HepG2 (cell line): Measurements from ENCODE around the gene P4HTM. TPM values are rescaled to one million over a fixed set of nuclear protein-coding genes. Genes with fewer than 3 reads are reported as not detected.

Experiments used
- AGO2 ChIP-seq: fragments of 200-400 bp; formaldehyde crosslinking; optimal IDR thresholded peaks from 2 replicates; pipeline ENCODE3; 2017; ENCODE audit warnings: mild to moderate bottlenecking, low read depth, low read length, moderate library complexity
- ATAD3A ChIP-seq: sonication (generic); formaldehyde crosslinking; IDR thresholded peaks from 2 replicates; pipeline ENCODE4 v1.4.0; 2020; ENCODE audit warnings: missing genetic modification reagents
- GABPA ChIP-seq, 2 experiments: IDR thresholded peaks; 2 replicates each; pipeline ENCODE4 v1.6.1; 2011 to 2016; ENCODE audit warnings: low read depth in 2 of 2, low read length in 1 of 2, missing biosample characterization in 1 of 2, missing genetic modification characterization in 1 of 2
- GLMP ChIP-seq: sonication (generic); formaldehyde crosslinking; IDR thresholded peaks from 2 replicates; pipeline ENCODE4 v1.9.0; 2021; ENCODE audit warnings: missing genetic modification reagents, mild to moderate bottlenecking, borderline replicate concordance
- JUNB ChIP-seq: sonication (generic); formaldehyde crosslinking; IDR thresholded peaks from 2 replicates; pipeline ENCODE4 v1.8.0; 2022; ENCODE audit warnings: missing genetic modification reagents, mild to moderate bottlenecking, borderline replicate concordance
- KAT8 ChIP-seq: IDR thresholded peaks from 2 replicates; pipeline ENCODE4 v1.6.1; 2016; ENCODE audit warnings: missing genetic modification reagents, missing compliant biosample characterization
- PLRG1 ChIP-seq: fragments of 450-650 bp; conservative IDR thresholded peaks from 2 replicates; pipeline ENCODE4 v1.6.1; 2016
- RNF219 ChIP-seq: sonication (generic); formaldehyde crosslinking; IDR thresholded peaks from 2 replicates; pipeline ENCODE4 v1.5.0; 2020; ENCODE audit warnings: mild to moderate bottlenecking, missing genetic modification reagents
- RXRB ChIP-seq: IDR thresholded peaks from 2 replicates; pipeline ENCODE4 v1.6.1; 2016; ENCODE audit warnings: borderline replicate concordance, missing genetic modification reagents, missing compliant biosample characterization
- SKIL ChIP-seq: sonication (generic); formaldehyde crosslinking; IDR thresholded peaks from 2 replicates; pipeline ENCODE4 v1.8.0; 2022; ENCODE audit warnings: missing genetic modification reagents, mild to moderate bottlenecking, moderate library complexity, borderline replicate concordance
- SP4 ChIP-seq: sonication (generic); formaldehyde crosslinking; IDR thresholded peaks from 2 replicates; pipeline ENCODE4 v1.8.1; 2023; ENCODE audit warnings: mild to moderate bottlenecking, missing genetic modification reagents
- SRSF1 ChIP-seq: fragments of 200-400 bp; formaldehyde crosslinking; optimal IDR thresholded peaks from 2 replicates; pipeline ENCODE3; 2017; ENCODE audit warnings: mild to moderate bottlenecking, low read depth, low read length, moderate library complexity
- TARDBP ChIP-seq: sonication (generic); formaldehyde crosslinking; IDR thresholded peaks from 2 replicates; pipeline ENCODE4 v1.8.0; 2022; ENCODE audit warnings: mild to moderate bottlenecking, missing genetic modification reagents
- XRCC5 ChIP-seq: fragments of 200-400 bp; formaldehyde crosslinking; optimal IDR thresholded peaks from 2 replicates; pipeline ENCODE3; 2017; ENCODE audit warnings: mild to moderate bottlenecking, low read length
- ZKSCAN5 ChIP-seq: sonication (generic); formaldehyde crosslinking; IDR thresholded peaks from 2 replicates; pipeline ENCODE4 v1.5.1; 2020; ENCODE audit warnings: mild to moderate bottlenecking, missing genetic modification reagents
- ZNF160 ChIP-seq: sonication (generic); formaldehyde crosslinking; IDR thresholded peaks from 2 replicates; pipeline ENCODE4 v1.8.0; 2022; ENCODE audit warnings: mild to moderate bottlenecking, inconsistent platforms, missing genetic modification reagents
- ZNF20 ChIP-seq: sonication (generic); formaldehyde crosslinking; IDR thresholded peaks from 2 replicates; pipeline ENCODE4 v1.4.0; 2020; ENCODE audit warnings: mild to moderate bottlenecking, moderate library complexity, missing genetic modification reagents
- ZNF280B ChIP-seq: sonication (generic); formaldehyde crosslinking; IDR thresholded peaks from 2 replicates; pipeline ENCODE4 v1.5.0; 2020; ENCODE audit warnings: missing genetic modification reagents, mild to moderate bottlenecking, borderline replicate concordance
- ZNF33A ChIP-seq: sonication (generic); formaldehyde crosslinking; IDR thresholded peaks from 2 replicates; pipeline ENCODE4 v1.5.1; 2020; ENCODE audit warnings: missing genetic modification reagents, mild to moderate bottlenecking, moderate library complexity, borderline replicate concordance
- ZNF350 ChIP-seq: sonication (generic); formaldehyde crosslinking; IDR thresholded peaks from 2 replicates; pipeline ENCODE4 v1.4.0; 2020; ENCODE audit warnings: mild to moderate bottlenecking, low read depth, missing genetic modification reagents, borderline replicate concordance
- ZNF501 ChIP-seq: sonication (generic); formaldehyde crosslinking; IDR thresholded peaks from 2 replicates; pipeline ENCODE4 v1.5.1; 2020; ENCODE audit warnings: mild to moderate bottlenecking, moderate library complexity, missing genetic modification reagents
- ZNF556 ChIP-seq: sonication (generic); formaldehyde crosslinking; IDR thresholded peaks from 2 replicates; pipeline ENCODE4 v1.4.0; 2020; ENCODE audit warnings: mild to moderate bottlenecking, missing genetic modification reagents, borderline replicate concordance
- ZNF776 ChIP-seq: sonication (generic); formaldehyde crosslinking; IDR thresholded peaks from 2 replicates; pipeline ENCODE4 v1.4.0; 2020; ENCODE audit warnings: mild to moderate bottlenecking, missing genetic modification reagents
- ZNF788 ChIP-seq: sonication (generic); formaldehyde crosslinking; IDR thresholded peaks from 2 replicates; pipeline ENCODE4 v1.5.0; 2020; ENCODE audit warnings: mild to moderate bottlenecking, missing genetic modification reagents, borderline replicate concordance
- polyA plus RNA-seq, 8 experiments: library from polyadenylated mRNA; depleted of rRNA in 3 of 8; stranded (reverse) in 7 of 8; unstranded in 1 of 8; fragments of >200 nt; fragmentation: Illumina TruSeq in 4 of 8; extraction: Trizol in 4 of 8; gene quantifications; 2 replicates each; pipeline versions ENCODE4 v1.2.1 to v1.2.3, GENCODE V29; 2011 to 2016; ENCODE audit warnings: low read depth in 4 of 8, missing spikeins in 1 of 8, mixed read lengths in 1 of 8; ENCODE audit not compliant: insufficient read depth in 1 of 8
- total RNA-seq, 5 experiments: library from RNA; depleted of rRNA; stranded (reverse); fragments of >200 nt; fragmentation: Illumina TruSeq; extraction: Trizol; gene quantifications; 2 replicates each; pipeline ENCODE4 v1.2.3, GENCODE V29; 2016; ENCODE audit warnings: low read depth in 1 of 5

P4HTM gene
- total and polyA plus RNA-seq, 2 of the 13 experiments (the other 11 are each of a cell fraction or from before 2014, with no cell fraction given), result 0.01 TPM; not detected in 1

- TF ChIP-seq ZNF350 (CRISPR knock-in tag), result peak; percentile 48
- TF ChIP-seq GABPA (IDR thresholded peaks at IDR 0.05; ENCODE audit: low read depth, low read length), result no peak
- TF ChIP-seq GABPA (CRISPR knock-in tag; IDR thresholded peaks at IDR 0.05; ENCODE audit: low read depth), result peak; percentile 58
- no peak for TF ChIP-seq JUNB (CRISPR knock-in tag)
- TF ChIP-seq RXRB (CRISPR knock-in tag), result peak; percentile 63
- TF ChIP-seq RNF219 (CRISPR knock-in tag), result no peak; the same call in 1 of the 2 replicates
- TF ChIP-seq ZNF280B (CRISPR knock-in tag), result no peak; the same call in none of the 2 replicates
- peak; percentile 95 for TF ChIP-seq SRSF1
- TF ChIP-seq ZNF501, result no peak
- TF ChIP-seq ZNF776 (CRISPR knock-in tag), result no peak
- no peak for TF ChIP-seq ZNF788
- TF ChIP-seq AGO2, result peak; percentile 81
- TF ChIP-seq KAT8 (CRISPR knock-in tag), result peak; percentile 30; the same call in 1 of the 2 replicates
- TF ChIP-seq ZNF556 (CRISPR knock-in tag), result no peak
- TF ChIP-seq ZNF20 (CRISPR knock-in tag), result no peak
- no peak; the same call in 1 of the 2 replicates for TF ChIP-seq SKIL (CRISPR knock-in tag)
- TF ChIP-seq ATAD3A (CRISPR knock-in tag), result no peak
- TF ChIP-seq ZNF33A, result peak; percentile 91
- peak; percentile 81 for TF ChIP-seq SP4 (CRISPR knock-in tag)
- no peak for TF ChIP-seq XRCC5
- TF ChIP-seq ZKSCAN5 (CRISPR knock-in tag), result no peak
- TF ChIP-seq ZNF160 (CRISPR knock-in tag), result peak; percentile 64; the same call in 1 of the 2 replicates
- TF ChIP-seq GLMP, result no peak
- TF ChIP-seq TARDBP (CRISPR knock-in tag), result no peak
- TF ChIP-seq PLRG1, result no peak
These were observed 31.3 kb downstream of the P4HTM start (continued) for GRCh38 chr3:49021213-49021812.
